ENCODE data around the gene SFRP4.

- TF ChIP-seq CTCF (IDR thresholded peaks at IDR 0.05; ENCODE audit: insufficient read depth, low read length, poor library complexity, severe bottlenecking) = no peak
- no peak for TF ChIP-seq EZH2phosphoT487 (conservative IDR thresholded peaks at IDR 0.05; ENCODE audit: low read length)
Observed at GRCh38 chr7:37944737-37945054, 28.1 kb upstream of the SFRP4 start.
